Fibroblast of pulmonary artery (primary cell): ENCODE results near the gene MMP20.

ENCODE experiments used
- DNase-seq: peaks from one replicate; pipeline ENCODE4 v3.0.0-alpha.2; 2010; ENCODE audit warnings: low read depth
- H3K4me3 ChIP-seq: replicated peaks from 2 replicates; pipeline ENCODE4 v1.5.1; 2011; ENCODE audit warnings: low read depth, mild to moderate bottlenecking, control low read depth, low read length, moderate library complexity
- CTCF ChIP-seq: IDR thresholded peaks from 2 replicates; pipeline ENCODE4 v1.5.1; 2011; ENCODE audit warnings: mild to moderate bottlenecking, control low read depth, low read length, inconsistent platforms; ENCODE audit errors: missing control alignments

Gene MMP20

GRCh38 chr11:102552020-102552419 is 73.1 kb downstream of the MMP20 start:
- no peak overlapping the region for H3K4me3 ChIP-seq
- TF ChIP-seq CTCF: no peak

GRCh38 chr11:102551169-102551781 is 73.9 kb downstream of the MMP20 start:
- no peak for TF ChIP-seq CTCF
- DNase-seq: no peak
- no peak overlapping the region for H3K4me3 ChIP-seq

More at GRCh38 chr11:102552020-102552419, 73.1 kb downstream of the MMP20 start:
- no peak for DNase-seq

- TF ChIP-seq CTCF: no peak
- H3K4me3 ChIP-seq: no peak overlapping the region
- no peak for DNase-seq
These were observed 78.1 kb downstream of the MMP20 start for GRCh38 chr11:102546923-102547471.

- DNase-seq: no peak
- no peak overlapping the region for H3K4me3 ChIP-seq
- TF ChIP-seq CTCF: no peak
These were observed 78.7 kb downstream of the MMP20 start for GRCh38 chr11:102546427-102546826.

- no peak for DNase-seq
- TF ChIP-seq CTCF: no peak
- no peak overlapping the region for H3K4me3 ChIP-seq
These were observed 79.4 kb downstream of the MMP20 start for GRCh38 chr11:102545701-102546100.

- TF ChIP-seq CTCF: no peak
These were observed 80.5 kb downstream of the MMP20 start for GRCh38 chr11:102544594-102544993.

GRCh38 chr11:102539567-102539966 is 85.6 kb downstream of the MMP20 start:
- no peak overlapping the region for H3K4me3 ChIP-seq
- TF ChIP-seq CTCF: no peak
- DNase-seq: no peak

More at GRCh38 chr11:102544594-102544993, 80.5 kb downstream of the MMP20 start:
- no peak for DNase-seq
- no peak overlapping the region for H3K4me3 ChIP-seq
